Neural progenitor cell (in vitro differentiated cells): ENCODE data around the gene ANLN. TPM values are rescaled to one million over a fixed set of nuclear protein-coding genes. Genes with fewer than 3 reads are reported as not detected.

Source experiments
- DNase-seq: peaks from one replicate; pipeline ENCODE4 v3.0.0-alpha.2; 2016; ENCODE audit warnings: low spot score
- H2AFZ ChIP-seq: fragments of 200-600 bp; sonication (generic); replicated peaks from 2 replicates; pipeline ENCODE4 v1.6.1; 2016; ENCODE audit warnings: antibody characterized with exemption
- H3F3A ChIP-seq: fragments of 200-600 bp; sonication (generic); 2 replicates; pipeline ENCODE4 v1.6.1; 2016; ENCODE audit warnings: antibody characterized with exemption, low read depth
- H3K27ac ChIP-seq: fragments of 200-600 bp; sonication (generic); 2 replicates; pipeline ENCODE4 v1.5.1; 2016; ENCODE audit warnings: mild to moderate bottlenecking
- H3K27me3 ChIP-seq: fragments of 200-600 bp; sonication (generic); 2 replicates; pipeline ENCODE4 v1.6.1; 2016; ENCODE audit warnings: mild to moderate bottlenecking, moderate library complexity
- H3K36me3 ChIP-seq: fragments of 200-600 bp; sonication (generic); 2 replicates; pipeline ENCODE4 v1.5.1; 2016
- H3K4me1 ChIP-seq: fragments of 200-600 bp; sonication (generic); 2 replicates; pipeline ENCODE4 v1.6.1; 2016; ENCODE audit warnings: mixed run types
- H3K4me2 ChIP-seq: fragments of 200-600 bp; sonication (generic); 2 replicates; pipeline ENCODE4 v1.6.1; 2016
- H3K4me3 ChIP-seq: fragments of 200-600 bp; sonication (generic); 2 replicates; pipeline ENCODE4 v1.5.1; 2016
- H3K79me2 ChIP-seq: fragments of 200-600 bp; sonication (generic); 2 replicates; pipeline ENCODE4 v1.6.1; 2016; ENCODE audit warnings: low read depth
- H3K9ac ChIP-seq: fragments of 200-600 bp; sonication (generic); 2 replicates; pipeline ENCODE4 v1.6.1; 2016
- H3K9me3 ChIP-seq: fragments of 200-600 bp; sonication (generic); 2 replicates; pipeline ENCODE4 v1.5.1; 2016; ENCODE audit warnings: low read depth
- H4K20me1 ChIP-seq: fragments of 200-600 bp; sonication (generic); 2 replicates; pipeline ENCODE4 v1.6.1; 2016; ENCODE audit warnings: low read depth
- H3K27ac Mint-ChIP-seq: 3 replicates; pipeline ENCODE4 v1.8.0; 2021; ENCODE audit warnings: mixed read lengths
- H3K27me3 Mint-ChIP-seq: 2 replicates; pipeline ENCODE4 v1.8.0; 2022; ENCODE audit warnings: low read depth, mild to moderate bottlenecking, inconsistent platforms, moderate library complexity, mixed read lengths; ENCODE audit not compliant: insufficient read depth
- H3K36me3 Mint-ChIP-seq: 3 replicates; pipeline ENCODE4 v1.8.0; 2021; ENCODE audit warnings: mixed read lengths
- H3K4me1 Mint-ChIP-seq: 3 replicates; pipeline ENCODE4 v1.8.0; 2021; ENCODE audit warnings: mixed read lengths
- H3K4me3 Mint-ChIP-seq: 3 replicates; pipeline ENCODE4 v1.8.0; 2021; ENCODE audit warnings: mild to moderate bottlenecking, moderate library complexity, mixed read lengths
- H3K9me3 Mint-ChIP-seq: 3 replicates; pipeline ENCODE4 v1.8.0; 2020; ENCODE audit warnings: mixed read lengths
- CTCF ChIP-seq: fragments of 200-600 bp; sonication (generic); IDR thresholded peaks from 2 replicates; pipeline ENCODE4 v1.5.1; 2017; ENCODE audit warnings: antibody characterized with exemption, mild to moderate bottlenecking
- EZH2 ChIP-seq: fragments of 200-600 bp; sonication (generic); IDR thresholded peaks from 2 replicates; pipeline ENCODE4 v1.6.1; 2017; ENCODE audit warnings: antibody characterized with exemption, mild to moderate bottlenecking, moderate library complexity
- EZH2phosphoT487 ChIP-seq: fragments of 200-600 bp; sonication (generic); IDR thresholded peaks from 2 replicates; pipeline ENCODE4 v1.6.1; 2017; ENCODE audit warnings: antibody characterized with exemption
- total RNA-seq: library from RNA; depleted of rRNA; stranded (reverse); fragments of >200 nt; gene quantifications from 2 replicates; pipeline ENCODE4 v1.2.3, GENCODE V29; 2015; ENCODE audit warnings: low replicate concordance

Gene ANLN
- total RNA-seq, 1 donor from 2014 or later: 176 TPM

- Histone ChIP-seq H3K4me2 (no peak overlapping the region), H3K27me3 (no peaks in the 10 kb centered on the region), H3K4me1 (no peaks in the 10 kb centered on the region), H3K9me3 (no peaks in the 10 kb centered on the region), H3K79me2 (no peaks in the 10 kb centered on the region), H3K36me3 (no peaks in the 10 kb centered on the region), H3K4me3 (no peak overlapping the region), H2AFZ (no peak overlapping the region), H3K9ac (no peak overlapping the region), H3F3A (no peaks in the 10 kb centered on the region), H3K27ac (no peak overlapping the region), H4K20me1 (no peaks in the 10 kb centered on the region)
- Mint-ChIP-seq H3K27ac (no peak overlapping the region), H3K9me3 (peaks cover 5% of the 10 kb centered on the region), H3K27me3 (peaks cover 4% of the 10 kb centered on the region), H3K4me3 (no peak overlapping the region), H3K36me3 (no peaks in the 10 kb centered on the region), H3K4me1 (no peaks in the 10 kb centered on the region)
- DNase-seq: no peak
- TF ChIP-seq CTCF (no peak), EZH2 (no peak), EZH2phosphoT487 (no peak)
Observed at GRCh38 chr7:36472141-36472729, 82.6 kb downstream of the ANLN start.

- Histone ChIP-seq H3K4me3 (no peak overlapping the region), H3K4me1 (no peaks in the 10 kb centered on the region), H3F3A (no peaks in the 10 kb centered on the region), H3K79me2 (no peaks in the 10 kb centered on the region), H3K9ac (no peak overlapping the region), H2AFZ (peak overlapping the region; percentile 50), H3K36me3 (no peaks in the 10 kb centered on the region), H3K27ac (no peak overlapping the region), H3K27me3 (no peaks in the 10 kb centered on the region), H3K9me3 (no peaks in the 10 kb centered on the region), H3K4me2 (no peak overlapping the region), H4K20me1 (no peaks in the 10 kb centered on the region)
- H3K4me1 Mint-ChIP-seq: no peaks in the 10 kb centered on the region
- peaks cover 2% of the 10 kb centered on the region for H3K9me3 Mint-ChIP-seq
- H3K4me3 Mint-ChIP-seq: no peak overlapping the region
- H3K36me3 Mint-ChIP-seq: no peaks in the 10 kb centered on the region
- TF ChIP-seq CTCF (peak; percentile 69), EZH2 (no peak)
- H3K27ac Mint-ChIP-seq: no peak overlapping the region
- peak; percentile 76 for DNase-seq
- peaks cover 4% of the 10 kb centered on the region for H3K27me3 Mint-ChIP-seq
Observed at GRCh38 chr7:36473454-36474282, 84.0 kb downstream of the ANLN start.

- TF ChIP-seq CTCF: no peak
- TF ChIP-seq EZH2: no peak
- no peak for TF ChIP-seq EZH2phosphoT487
- H3F3A ChIP-seq: no peaks in the 10 kb centered on the region
- no peaks in the 10 kb centered on the region for H4K20me1 ChIP-seq
- H2AFZ ChIP-seq: peak overlapping the region; percentile 50
- H3K36me3 ChIP-seq: no peaks in the 10 kb centered on the region
- peaks cover 4% of the 10 kb centered on the region for H3K27me3 Mint-ChIP-seq
- H3K9ac ChIP-seq: no peak overlapping the region
- H3K4me2 ChIP-seq: no peak overlapping the region
- no peaks in the 10 kb centered on the region for H3K9me3 ChIP-seq
- H3K4me1 ChIP-seq: no peaks in the 10 kb centered on the region
- no peaks in the 10 kb centered on the region for H3K79me2 ChIP-seq
- no peaks in the 10 kb centered on the region for H3K27me3 ChIP-seq
- H3K9me3 Mint-ChIP-seq: peaks cover 2% of the 10 kb centered on the region
- H3K4me3 ChIP-seq: no peak overlapping the region
- no peak overlapping the region for H3K27ac Mint-ChIP-seq
- no peaks in the 10 kb centered on the region for H3K4me1 Mint-ChIP-seq
- no peaks in the 10 kb centered on the region for H3K36me3 Mint-ChIP-seq
- no peak overlapping the region for H3K4me3 Mint-ChIP-seq
- no peak overlapping the region for H3K27ac ChIP-seq
- no peak for DNase-seq
Observed at GRCh38 chr7:36474283-36475010, 84.8 kb downstream of the ANLN start.
